ENCODE data around the gene TBX22. TPM values are rescaled to one million over a fixed set of nuclear protein-coding genes. Genes with fewer than 3 reads are reported as not detected.
"Not testable (repeated sequence)": the region's sequence is repeated elsewhere in the genome, so short reads cannot be mapped to it uniquely, and the experiment has no call there.

The TBX22 gene
- polyA plus RNA-seq (ENCODE audit: insufficient read length in 3 of 3): 1 to 10 TPM; 3.4 to 3.7 (median 3.6) TPM
- long read RNA-seq, donor 1: 0 reads
- long read RNA-seq, donor 2: 0 reads
- long read RNA-seq, donor 3: 0 reads
- long read RNA-seq, donor 4: 0 reads
- long read RNA-seq, donor 5: 0 reads
- long read RNA-seq, donor 6: 0 reads
- long read RNA-seq, donor 7: 0 reads
- long read RNA-seq, donor 8: 0 reads
- long read RNA-seq, donor 9: 0 reads
- long read RNA-seq, donor 10: 0 reads
- long read RNA-seq, donor 11: 0 reads
- long read RNA-seq, donor 12: 0 reads
- long read RNA-seq, donor 13: 0 reads
- long read RNA-seq, donor 14: 0 reads
- long read RNA-seq, donor 15: 0 reads
- long read RNA-seq, donor 16, partial matches to known transcripts: 0 of 1 reads
- long read RNA-seq, donor 16, other reads (novel, unspliced or antisense): 0 of 1 reads

- no peak for DNase-seq (ENCODE audit: extremely low read depth in 1 of 11, low read depth in 9 of 11, low spot score in 4 of 11)
Observed at GRCh38 chrX:80014141-80014940, at the start of gene TBX22. TBX22 (plus strand) TSS chrX:80014753; CDS start chrX:80022270, 7,517 bp downstream.

GRCh38 chrX:79975605-79976004 lies 38.9 kb upstream of the TBX22 start:
- DNase-seq (ENCODE audit: extremely low read depth in 1 of 11, low read depth in 9 of 11, low spot score in 4 of 11): no peak

- DNase-seq (ENCODE audit: extremely low read depth in 1 of 11, low read depth in 9 of 11, low spot score in 4 of 11): no peak
Observed at GRCh38 chrX:80004458-80004857, 10.1 kb upstream of the TBX22 start.

- no peak for DNase-seq (ENCODE audit: extremely low read depth in 1 of 11, low read depth in 9 of 11, low spot score in 4 of 11)
Observed at GRCh38 chrX:80011522-80011921, 3.0 kb upstream of the TBX22 start.

- DNase-seq (ENCODE audit: extremely low read depth in 1 of 11, low read depth in 9 of 11, low spot score in 4 of 11): no peak
Observed at GRCh38 chrX:80016182-80016581, 1.6 kb downstream of the TBX22 start.

GRCh38 chrX:80021621-80022020 lies 7.1 kb downstream of the TBX22 start:
- DNase-seq (ENCODE audit: extremely low read depth in 1 of 11, low read depth in 9 of 11, low spot score in 4 of 11): peak in 1 of 11 donors; percentile 14

- peak in 3 of 11 donors; percentile 7 to 8 (median 8) for DNase-seq (ENCODE audit: extremely low read depth in 1 of 11, low read depth in 9 of 11, low spot score in 4 of 11)
Observed at GRCh38 chrX:80022363-80023031, 7.9 kb downstream of the TBX22 start.

- DNase-seq (ENCODE audit: extremely low read depth in 1 of 11, low read depth in 9 of 11, low spot score in 4 of 11): no peak
Observed at GRCh38 chrX:80026116-80026515, 11.6 kb downstream of the TBX22 start.

- not testable (repeated sequence) for DNase-seq (ENCODE audit: extremely low read depth in 1 of 11, low read depth in 9 of 11, low spot score in 4 of 11)
Observed at GRCh38 chrX:80066156-80066555, 51.6 kb downstream of the TBX22 start.

- DNase-seq (ENCODE audit: extremely low read depth in 1 of 11, low read depth in 9 of 11, low spot score in 4 of 11): not testable (repeated sequence)
Observed at GRCh38 chrX:80075625-80076024, 61.1 kb downstream of the TBX22 start.
